BE2C (cell line): ENCODE results near the gene ERCC1.
"Not testable (repeated sequence)": the region's sequence is repeated elsewhere in the genome, so short reads cannot be mapped to it uniquely, and the experiment has no call there.

Experiments used
- DNase-seq: peaks from one replicate; pipeline ENCODE4 v3.0.0-alpha.2; 2020
- H3K27me3 ChIP-seq: fragments of 250-450 bp; sonication (Bioruptor Pico); 2 replicates; pipeline ENCODE4 v1.5.1; 2020; ENCODE audit warnings: mild to moderate bottlenecking
- H3K36me3 ChIP-seq: fragments of 250-450 bp; sonication (Bioruptor Pico); 2 replicates; pipeline ENCODE4 v1.5.1; 2020; ENCODE audit warnings: mild to moderate bottlenecking
- H3K4me1 ChIP-seq: fragments of 250-450 bp; sonication (Bioruptor Pico); 2 replicates; pipeline ENCODE4 v1.5.1; 2020
- H3K4me3 ChIP-seq: 2 replicates; pipeline ENCODE4 v1.5.1; 2011; ENCODE audit warnings: low read depth, low read length
- H3K9me3 ChIP-seq: fragments of 250-450 bp; sonication (Bioruptor Pico); 2 replicates; pipeline ENCODE4 v1.5.1; 2020
- TF ChIP-seq, protein P1 (sequence below): IDR thresholded peaks from 2 replicates; pipeline ENCODE4 v1.5.1; 2012; ENCODE audit warnings: mild to moderate bottlenecking, low read depth, low read length

Gene ERCC1

DNA sequence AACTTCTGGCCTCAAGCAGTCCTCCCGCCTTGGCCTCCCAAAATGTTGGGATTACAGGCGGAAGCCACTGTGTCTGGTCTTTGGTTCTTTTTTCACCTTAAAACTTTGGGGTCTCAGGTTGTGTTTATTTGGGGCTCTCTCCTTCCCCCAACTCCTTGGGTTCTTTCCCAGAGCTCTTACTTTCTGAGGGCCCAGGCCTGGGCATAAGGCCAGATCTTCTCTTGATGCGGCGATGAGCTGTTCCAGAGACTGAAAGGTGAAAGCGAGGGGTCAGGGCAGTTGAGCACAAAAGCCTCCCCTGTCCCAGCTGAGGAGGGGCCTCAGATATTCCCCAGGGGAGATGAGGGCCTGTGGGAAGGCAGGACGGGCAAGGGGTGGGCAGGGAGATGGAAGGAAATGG, 10.2 kb downstream of the ERCC1 start:
- H3K9me3 ChIP-seq: no peaks in the 10 kb centered on the region
- H3K36me3 ChIP-seq: peaks cover 69% of the 10 kb centered on the region
- no peaks in the 10 kb centered on the region for H3K27me3 ChIP-seq
- DNase-seq: no peak
- no peaks in the 10 kb centered on the region for H3K4me1 ChIP-seq
- H3K4me3 ChIP-seq: no peak overlapping the region
- TF ChIP-seq, protein P1, sequence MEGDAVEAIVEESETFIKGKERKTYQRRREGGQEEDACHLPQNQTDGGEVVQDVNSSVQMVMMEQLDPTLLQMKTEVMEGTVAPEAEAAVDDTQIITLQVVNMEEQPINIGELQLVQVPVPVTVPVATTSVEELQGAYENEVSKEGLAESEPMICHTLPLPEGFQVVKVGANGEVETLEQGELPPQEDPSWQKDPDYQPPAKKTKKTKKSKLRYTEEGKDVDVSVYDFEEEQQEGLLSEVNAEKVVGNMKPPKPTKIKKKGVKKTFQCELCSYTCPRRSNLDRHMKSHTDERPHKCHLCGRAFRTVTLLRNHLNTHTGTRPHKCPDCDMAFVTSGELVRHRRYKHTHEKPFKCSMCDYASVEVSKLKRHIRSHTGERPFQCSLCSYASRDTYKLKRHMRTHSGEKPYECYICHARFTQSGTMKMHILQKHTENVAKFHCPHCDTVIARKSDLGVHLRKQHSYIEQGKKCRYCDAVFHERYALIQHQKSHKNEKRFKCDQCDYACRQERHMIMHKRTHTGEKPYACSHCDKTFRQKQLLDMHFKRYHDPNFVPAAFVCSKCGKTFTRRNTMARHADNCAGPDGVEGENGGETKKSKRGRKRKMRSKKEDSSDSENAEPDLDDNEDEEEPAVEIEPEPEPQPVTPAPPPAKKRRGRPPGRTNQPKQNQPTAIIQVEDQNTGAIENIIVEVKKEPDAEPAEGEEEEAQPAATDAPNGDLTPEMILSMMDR: no peak

DNA sequence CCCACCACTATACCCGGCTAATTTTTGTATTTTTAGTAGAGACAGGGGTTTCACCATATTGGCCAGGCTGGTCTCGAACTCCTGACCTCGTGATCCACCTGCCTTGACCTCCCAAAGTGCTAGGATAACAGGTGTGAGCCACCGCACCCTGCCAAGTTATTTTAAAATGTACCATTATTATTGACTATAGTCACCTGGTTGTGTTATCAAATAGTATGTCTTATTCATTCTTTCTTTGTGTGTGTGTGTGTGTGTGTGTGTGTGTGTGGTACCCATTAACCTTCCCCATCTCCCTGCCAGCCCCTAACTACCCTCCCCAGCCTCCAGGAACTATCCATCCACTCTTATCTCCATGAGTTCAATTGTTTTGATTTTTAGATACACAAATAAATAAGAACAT, 13.4 kb downstream of the ERCC1 start:
- H3K4me3 ChIP-seq, DNase-seq, H3K27me3 ChIP-seq, H3K4me1 ChIP-seq, H3K9me3 ChIP-seq: not testable (repeated sequence)
- H3K36me3 ChIP-seq: peaks cover 60% of the 10 kb centered on the region

DNA sequence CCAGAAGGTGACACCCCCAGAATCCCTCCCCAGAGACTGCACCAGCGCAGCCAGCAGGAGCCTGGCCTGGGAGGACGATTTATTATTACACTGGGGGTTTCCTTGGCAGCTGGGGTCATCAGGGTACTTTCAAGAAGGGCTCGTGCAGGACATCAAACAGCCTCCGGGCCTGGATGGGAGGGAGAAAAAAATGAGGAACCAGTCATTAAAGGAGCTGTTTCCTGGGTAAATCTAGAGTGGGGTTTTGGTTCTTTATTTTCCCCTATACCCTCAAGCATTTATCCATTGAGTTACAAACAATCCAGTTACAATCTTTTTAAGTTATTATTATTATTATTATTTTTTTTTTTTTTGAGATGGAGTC, 14.2 kb downstream of the ERCC1 start:
- no peak for DNase-seq
- TF ChIP-seq, protein P1: no peak
- Histone ChIP-seq H3K9me3 (no peaks in the 10 kb centered on the region), H3K4me1 (no peaks in the 10 kb centered on the region; the same call in 1 of the 2 replicates), H3K36me3 (peaks cover 55% of the 10 kb centered on the region), H3K27me3 (peaks cover 5% of the 10 kb centered on the region; the same call in 1 of the 2 replicates), H3K4me3 (no peak overlapping the region)

DNA sequence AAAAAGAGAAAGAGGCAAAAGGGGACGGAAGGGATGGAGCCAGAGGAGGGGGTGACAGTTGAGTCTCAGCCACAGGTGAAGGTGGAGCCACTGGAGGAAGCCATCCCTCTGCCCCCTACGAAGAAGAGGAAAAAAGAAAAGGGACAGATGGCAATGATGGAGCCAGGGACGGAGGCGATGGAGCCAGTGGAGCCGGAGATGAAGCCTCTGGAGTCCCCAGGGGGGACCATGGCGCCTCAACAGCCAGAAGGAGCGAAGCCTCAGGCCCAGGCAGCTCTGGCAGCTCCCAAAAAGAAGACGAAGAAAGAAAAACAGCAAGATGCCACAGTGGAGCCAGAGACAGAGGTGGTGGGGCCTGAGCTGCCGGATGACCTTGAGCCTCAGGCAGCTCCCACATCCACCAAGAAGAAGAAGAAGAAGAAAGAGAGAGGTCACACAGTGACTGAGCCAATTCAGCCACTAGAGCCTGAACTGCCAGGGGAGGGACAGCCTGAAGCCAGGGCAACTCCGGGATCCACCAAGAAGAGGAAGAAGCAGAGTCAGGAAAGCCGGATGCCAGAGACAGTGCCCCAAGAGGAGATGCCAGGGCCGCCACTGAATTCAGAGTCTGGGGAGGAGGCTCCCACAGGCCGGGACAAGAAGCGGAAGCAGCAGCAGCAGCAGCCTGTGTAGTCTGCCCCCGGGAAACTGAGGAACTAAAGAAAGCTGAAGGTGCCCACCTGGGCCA, 14.7 kb downstream of the ERCC1 start:
- TF ChIP-seq, protein P1: no peak
- Histone ChIP-seq H3K4me3 (no peak overlapping the region), H3K4me1 (no peaks in the 10 kb centered on the region; the same call in 1 of the 2 replicates), H3K27me3 (peaks cover 7% of the 10 kb centered on the region; the same call in 1 of the 2 replicates), H3K9me3 (no peaks in the 10 kb centered on the region), H3K36me3 (peaks cover 49% of the 10 kb centered on the region)
- DNase-seq: no peak

DNA sequence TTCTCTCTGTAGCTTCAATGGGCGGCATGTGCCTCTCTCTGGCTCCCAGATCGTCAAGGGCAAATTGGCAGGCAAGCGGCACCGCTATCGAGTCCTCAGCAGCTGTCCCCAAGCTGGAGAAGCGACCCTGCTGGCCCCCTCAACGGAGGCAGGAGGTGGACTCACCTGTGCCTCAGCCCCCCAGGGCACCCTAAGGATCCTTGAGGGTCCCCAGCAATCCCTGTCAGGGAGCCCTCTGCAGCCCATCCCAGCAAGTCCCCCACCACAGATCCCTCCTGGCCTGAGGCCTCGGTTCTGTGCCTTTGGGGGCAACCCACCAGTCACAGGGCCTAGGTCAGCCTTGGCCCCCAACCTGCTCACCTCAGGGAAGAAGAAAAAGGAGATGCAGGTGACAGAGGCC, 15.6 kb downstream of the ERCC1 start:
- H3K27me3 ChIP-seq: peaks cover 7% of the 10 kb centered on the region; the same call in 1 of the 2 replicates
- peaks cover 41% of the 10 kb centered on the region for H3K36me3 ChIP-seq
- no peak for DNase-seq
- TF ChIP-seq, protein P1: no peak
- H3K9me3 ChIP-seq: no peaks in the 10 kb centered on the region
- no peaks in the 10 kb centered on the region; the same call in none of the 2 replicates for H3K4me1 ChIP-seq
- no peak overlapping the region for H3K4me3 ChIP-seq

DNA sequence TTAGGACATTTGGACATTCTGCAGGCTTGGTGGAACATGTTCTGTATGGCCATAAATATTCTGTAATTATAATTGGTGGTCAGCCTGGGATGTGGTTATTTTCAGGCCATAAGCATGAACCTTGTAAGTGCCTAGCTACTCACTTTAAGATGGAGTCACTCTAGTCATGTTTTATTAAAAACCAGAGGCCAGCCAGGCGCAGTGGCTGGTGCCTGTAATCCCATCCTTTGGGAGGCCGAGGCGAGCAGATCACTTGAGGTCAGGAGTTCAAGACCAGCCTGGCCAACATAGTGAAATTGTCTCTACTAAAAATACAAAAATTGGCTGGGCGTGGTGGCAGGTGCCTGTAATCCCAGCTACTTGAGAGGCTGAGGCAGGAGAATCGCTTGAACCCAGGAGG, 16.1 kb downstream of the ERCC1 start:
- Histone ChIP-seq H3K4me3 (peak overlapping the region; percentile 89), H3K36me3 (peaks cover 37% of the 10 kb centered on the region)
- not testable (repeated sequence) for H3K9me3 ChIP-seq, H3K27me3 ChIP-seq, H3K4me1 ChIP-seq, DNase-seq

DNA sequence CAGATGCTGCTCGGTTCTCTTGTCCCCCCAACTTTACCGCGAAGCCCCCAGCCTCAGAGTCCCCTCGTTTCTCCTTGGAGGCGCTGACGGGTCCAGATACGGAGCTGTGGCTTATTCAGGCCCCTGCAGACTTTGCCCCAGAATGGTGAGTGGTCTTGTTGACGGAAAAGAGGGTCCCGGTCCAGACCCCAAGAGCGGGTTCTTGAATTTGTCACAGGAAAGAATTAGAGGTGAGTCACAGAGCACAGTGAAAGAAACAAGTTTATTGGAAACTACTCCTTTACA, 16.7 kb downstream of the ERCC1 start:
- peaks cover 7% of the 10 kb centered on the region; the same call in 1 of the 2 replicates for H3K27me3 ChIP-seq
- peaks cover 34% of the 10 kb centered on the region for H3K36me3 ChIP-seq
- H3K4me1 ChIP-seq: no peaks in the 10 kb centered on the region; the same call in none of the 2 replicates
- H3K4me3 ChIP-seq: peak overlapping the region; percentile 89
- TF ChIP-seq, protein P1: no peak
- H3K9me3 ChIP-seq: no peaks in the 10 kb centered on the region
- DNase-seq: no peak
